ENCODE measurements around the gene PLEKHG4B.

- no peak for TF ChIP-seq POLR2A (IDR thresholded peaks at IDR 0.05; ENCODE audit: low read depth, low read length)
- TF ChIP-seq POLR2AphosphoS5 (IDR thresholded peaks at IDR 0.05; ENCODE audit: low read depth, low read length) = no peak
These were observed 116.6 kb downstream of the PLEKHG4B start for GRCh38 chr5:208449-209114.
